Measurements from ENCODE around the gene ZWINT.

The ZWINT gene

GRCh38 chr10:56351909-56352630 is 9.0 kb downstream of the ZWINT start:
- no peak overlapping the region for H3K4me3 ChIP-seq (ENCODE audit: low read length)
- no peak for DNase-seq (ENCODE audit: low read depth)
- TF ChIP-seq, protein P1, sequence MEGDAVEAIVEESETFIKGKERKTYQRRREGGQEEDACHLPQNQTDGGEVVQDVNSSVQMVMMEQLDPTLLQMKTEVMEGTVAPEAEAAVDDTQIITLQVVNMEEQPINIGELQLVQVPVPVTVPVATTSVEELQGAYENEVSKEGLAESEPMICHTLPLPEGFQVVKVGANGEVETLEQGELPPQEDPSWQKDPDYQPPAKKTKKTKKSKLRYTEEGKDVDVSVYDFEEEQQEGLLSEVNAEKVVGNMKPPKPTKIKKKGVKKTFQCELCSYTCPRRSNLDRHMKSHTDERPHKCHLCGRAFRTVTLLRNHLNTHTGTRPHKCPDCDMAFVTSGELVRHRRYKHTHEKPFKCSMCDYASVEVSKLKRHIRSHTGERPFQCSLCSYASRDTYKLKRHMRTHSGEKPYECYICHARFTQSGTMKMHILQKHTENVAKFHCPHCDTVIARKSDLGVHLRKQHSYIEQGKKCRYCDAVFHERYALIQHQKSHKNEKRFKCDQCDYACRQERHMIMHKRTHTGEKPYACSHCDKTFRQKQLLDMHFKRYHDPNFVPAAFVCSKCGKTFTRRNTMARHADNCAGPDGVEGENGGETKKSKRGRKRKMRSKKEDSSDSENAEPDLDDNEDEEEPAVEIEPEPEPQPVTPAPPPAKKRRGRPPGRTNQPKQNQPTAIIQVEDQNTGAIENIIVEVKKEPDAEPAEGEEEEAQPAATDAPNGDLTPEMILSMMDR (conservative IDR thresholded peaks at IDR 0.05; ENCODE audit: low read length): no peak

DNA sequence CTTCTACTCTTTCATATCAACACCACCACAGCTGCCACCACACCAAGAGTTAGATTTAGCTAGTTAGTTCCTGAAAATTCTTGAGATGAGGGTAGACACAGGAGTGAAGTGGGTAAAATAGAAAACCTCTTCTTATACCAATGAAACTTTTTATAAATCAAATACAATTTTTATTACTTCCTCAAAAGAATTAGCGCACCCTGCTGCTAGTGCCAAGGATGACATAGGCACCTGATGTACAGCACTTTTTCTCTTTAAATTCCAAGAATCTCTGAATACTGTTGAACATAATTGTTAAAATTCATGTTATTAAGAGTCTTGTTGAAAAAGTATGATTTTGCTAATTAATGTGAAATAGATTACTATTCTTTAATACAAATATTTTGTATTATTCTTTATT is 11.4 kb downstream of the ZWINT start:
- no peak for DNase-seq (ENCODE audit: low read depth)
- TF ChIP-seq, protein P1 (conservative IDR thresholded peaks at IDR 0.05; ENCODE audit: low read length): no peak
- no peak overlapping the region for H3K4me3 ChIP-seq (ENCODE audit: low read length)

GRCh38 chr10:56348101-56348500 is 13.0 kb downstream of the ZWINT start:
- DNase-seq (ENCODE audit: low read depth): no peak
- H3K4me3 ChIP-seq (ENCODE audit: low read length): no peak overlapping the region
- TF ChIP-seq, protein P1 (conservative IDR thresholded peaks at IDR 0.05; ENCODE audit: low read length): no peak

DNA sequence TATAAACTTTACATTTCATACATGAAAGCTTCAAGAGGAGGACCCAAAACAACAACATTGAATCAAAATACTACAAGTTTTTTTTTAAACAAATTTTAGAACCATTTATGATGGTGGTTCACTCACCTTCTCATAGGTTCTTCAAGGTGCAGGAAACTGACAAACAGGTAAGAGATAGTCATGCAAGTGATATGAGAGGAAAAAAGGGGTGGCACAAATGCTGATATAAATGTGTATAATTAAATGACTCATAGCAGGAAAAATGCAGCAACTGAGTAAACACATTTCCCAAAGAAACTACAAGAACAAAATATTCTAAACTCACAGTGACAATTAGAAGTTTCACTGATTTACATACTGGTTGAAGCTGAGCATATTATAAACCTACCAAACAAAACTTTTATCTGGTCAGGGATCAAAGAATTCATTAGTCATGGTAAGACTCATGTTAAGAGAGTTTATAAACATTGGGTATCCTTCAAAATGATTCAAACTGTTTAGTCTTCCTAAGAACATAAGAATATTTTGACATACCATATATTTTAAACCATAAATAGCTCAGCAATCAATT is 14.1 kb downstream of the ZWINT start:
- no peak for DNase-seq (ENCODE audit: low read depth)
- no peak overlapping the region for H3K4me3 ChIP-seq (ENCODE audit: low read length)
- TF ChIP-seq, protein P1 (conservative IDR thresholded peaks at IDR 0.05; ENCODE audit: low read length): no peak

- H3K4me3 ChIP-seq (ENCODE audit: low read length): no peak overlapping the region
- TF ChIP-seq, protein P1 (conservative IDR thresholded peaks at IDR 0.05; ENCODE audit: low read length): no peak
- no peak for DNase-seq (ENCODE audit: low read depth)
These were observed 19.4 kb downstream of the ZWINT start for GRCh38 chr10:56341612-56342011.

DNA sequence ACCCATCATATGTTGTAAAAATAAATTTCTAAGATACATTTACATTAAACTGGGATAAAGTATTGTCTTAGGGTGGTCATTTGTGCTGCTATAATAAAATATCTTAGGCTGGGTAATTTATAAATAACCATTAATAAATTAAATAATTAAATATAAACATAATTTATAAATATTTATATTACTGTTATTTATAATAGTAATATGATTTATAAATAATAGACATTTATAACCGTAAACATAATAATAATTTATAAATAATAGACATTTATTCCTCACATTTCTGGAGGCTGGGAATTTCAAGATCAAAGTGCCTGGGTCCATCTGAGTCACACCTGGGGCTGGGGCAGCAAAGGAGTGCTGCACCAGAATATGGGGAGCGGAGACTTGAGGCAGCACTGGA is 31.1 kb downstream of the ZWINT start:
- TF ChIP-seq, protein P1 (conservative IDR thresholded peaks at IDR 0.05; ENCODE audit: low read length): no peak
- no peak overlapping the region for H3K4me3 ChIP-seq (ENCODE audit: low read length)
- no peak for DNase-seq (ENCODE audit: low read depth)

DNA sequence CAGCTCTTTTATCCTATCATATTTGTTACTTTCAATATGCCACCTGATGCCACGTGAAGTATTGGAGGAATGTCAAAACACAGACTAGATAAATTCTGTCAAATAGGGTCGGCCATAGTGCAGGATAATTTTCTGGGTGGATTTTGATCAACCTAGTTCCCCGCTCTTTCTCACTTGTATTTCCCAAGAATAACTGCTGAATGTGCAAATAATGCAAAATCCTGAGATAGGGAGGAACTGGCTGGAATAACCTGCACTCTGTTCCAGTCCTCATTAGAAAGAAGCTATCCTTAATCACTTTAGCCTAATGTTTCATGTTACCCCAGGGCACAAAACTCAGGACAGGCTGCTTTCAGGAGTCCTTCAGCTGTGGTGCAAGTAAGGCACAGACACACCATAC is 33.9 kb downstream of the ZWINT start:
- TF ChIP-seq, protein P1 (conservative IDR thresholded peaks at IDR 0.05; ENCODE audit: low read length): no peak
- no peak for DNase-seq (ENCODE audit: low read depth)
- no peak overlapping the region for H3K4me3 ChIP-seq (ENCODE audit: low read length)
